Measurements from ENCODE around the gene PRKN.

Gene PRKN

GRCh38 chr6:161744211-161745067 is 983.1 kb downstream of the PRKN start:
- no peak for DNase-seq

GRCh38 chr6:161743509-161744178 is 983.9 kb downstream of the PRKN start:
- no peak for DNase-seq

GRCh38 chr6:161740486-161740885 is 987.1 kb downstream of the PRKN start:
- no peak for DNase-seq

GRCh38 chr6:161736781-161737292 is 990.7 kb downstream of the PRKN start:
- DNase-seq: peak; percentile 15

- no peak for DNase-seq
Measured at GRCh38 chr6:161736326-161736725, 991.2 kb downstream of the PRKN start.

GRCh38 chr6:161732594-161732993 is 995.0 kb downstream of the PRKN start:
- DNase-seq: no peak

- DNase-seq: no peak
Measured at GRCh38 chr6:161727083-161727833, 1000.3 kb downstream of the PRKN start.

GRCh38 chr6:161722394-161722793 is 1005.2 kb downstream of the PRKN start:
- DNase-seq: no peak

GRCh38 chr6:161721511-161721910 is 1006.1 kb downstream of the PRKN start:
- DNase-seq: no peak

GRCh38 chr6:161716176-161716575 is 1011.4 kb downstream of the PRKN start:
- DNase-seq: no peak

GRCh38 chr6:161711938-161712337 is 1015.6 kb downstream of the PRKN start:
- DNase-seq: no peak

- DNase-seq: no peak
Measured at GRCh38 chr6:161711515-161711914, 1016.1 kb downstream of the PRKN start.

- DNase-seq: no peak
Measured at GRCh38 chr6:161710698-161711097, 1016.9 kb downstream of the PRKN start.

- DNase-seq: no peak
Measured at GRCh38 chr6:161701056-161701455, 1026.5 kb downstream of the PRKN start.

- no peak for DNase-seq
Measured at GRCh38 chr6:161696801-161697200, 1030.8 kb downstream of the PRKN start.

GRCh38 chr6:161694995-161695394 is 1032.6 kb downstream of the PRKN start:
- DNase-seq: no peak

GRCh38 chr6:161686655-161687054 is 1040.9 kb downstream of the PRKN start:
- DNase-seq: no peak

- DNase-seq: no peak
Measured at GRCh38 chr6:161684731-161685475, 1042.7 kb downstream of the PRKN start.

GRCh38 chr6:161683400-161683799 is 1044.2 kb downstream of the PRKN start:
- DNase-seq: no peak

- no peak for DNase-seq
Measured at GRCh38 chr6:161682982-161683381, 1044.6 kb downstream of the PRKN start.

GRCh38 chr6:161679980-161680538 is 1047.5 kb downstream of the PRKN start:
- no peak for DNase-seq

- no peak for DNase-seq
Measured at GRCh38 chr6:161677188-161677587, 1050.4 kb downstream of the PRKN start.

All from NCI-H774 (cell line).